HFFc6 (cell line): Measurements from ENCODE around the gene SAMD11. TPM values are rescaled to one million over a fixed set of nuclear protein-coding genes. Genes with fewer than 3 reads are reported as not detected.
"Not testable (repeated sequence)": the region's sequence is repeated elsewhere in the genome, so short reads cannot be mapped to it uniquely, and the experiment has no call there.

ENCODE experiments used
- DNase-seq: peaks from one replicate; pipeline ENCODE4 v3.0.0-alpha.2; 2018
- H3K27ac Mint-ChIP-seq: 2 replicates; pipeline ENCODE4 v1.8.0; 2020; ENCODE audit warnings: mild to moderate bottlenecking, mixed read lengths
- H3K27me3 Mint-ChIP-seq: 2 replicates; pipeline ENCODE4 v1.8.0; 2021; ENCODE audit warnings: mild to moderate bottlenecking, moderate library complexity, mixed read lengths; ENCODE audit not compliant: insufficient read depth
- H3K36me3 Mint-ChIP-seq: 2 replicates; pipeline ENCODE4 v1.8.0; 2021; ENCODE audit warnings: low read depth, mixed read lengths
- H3K4me1 Mint-ChIP-seq: 2 replicates; pipeline ENCODE4 v1.8.0; 2020; ENCODE audit warnings: low read depth, mixed read lengths
- H3K4me3 Mint-ChIP-seq: 2 replicates; pipeline ENCODE4 v1.8.0; 2020; ENCODE audit warnings: mild to moderate bottlenecking, moderate library complexity, mixed read lengths
- H3K9me3 Mint-ChIP-seq: 2 replicates; pipeline ENCODE4 v1.8.0; 2020; ENCODE audit warnings: mild to moderate bottlenecking, mixed read lengths
- long read RNA-seq: library from polyadenylated mRNA; unstranded; transcript quantifications from one replicate; pipeline ENCODE4 v2.0.0, GENCODE V29; 2019
- total RNA-seq, 6 experiments: library from RNA; stranded (reverse); fragmentation: NEBNext Ultra II Directional; extraction: Animal tissue kit (Norgen Biotek cat#: 25700); gene quantifications; 2 replicates in 1 of 6; 3 replicates in 5 of 6; pipeline ENCODE4 v1.2.3, GENCODE V29; 2021
- TF ChIP-seq, protein P1 (sequence below): fragments of 200-600 bp; sonication (generic); IDR thresholded peaks from 2 replicates; pipeline ENCODE4 v1.5.0; 2021; ENCODE audit warnings: antibody characterized with exemption, mild to moderate bottlenecking

The SAMD11 gene
- total RNA-seq = 10 to 100 TPM; 20.6 to 29.3 (median 27.5) TPM
- long read RNA-seq, partial matches to known transcripts = 2 of 4 reads
- long read RNA-seq, other reads (novel, unspliced or antisense) = 2 of 4 reads

GRCh38 chr1:923131-923990, at the start of gene SAMD11:
Gene SAMD11 (plus strand): TSS chr1:923923. CDS start chr1:924432, 509 bp downstream.
- no peaks in the 10 kb centered on the region for H3K27me3 Mint-ChIP-seq
- no peak within 1 kb of the TSS; the same call in 1 of the 2 replicates for H3K27ac Mint-ChIP-seq
- H3K36me3 Mint-ChIP-seq = peaks cover 4% of the 10 kb centered on the region; the same call in 1 of the 2 replicates
- H3K4me1 Mint-ChIP-seq = peaks cover 19% of the 10 kb centered on the region
- DNase-seq = peak; percentile 74
- H3K9me3 Mint-ChIP-seq = no peaks in the 10 kb centered on the region
- TF ChIP-seq, protein P1, sequence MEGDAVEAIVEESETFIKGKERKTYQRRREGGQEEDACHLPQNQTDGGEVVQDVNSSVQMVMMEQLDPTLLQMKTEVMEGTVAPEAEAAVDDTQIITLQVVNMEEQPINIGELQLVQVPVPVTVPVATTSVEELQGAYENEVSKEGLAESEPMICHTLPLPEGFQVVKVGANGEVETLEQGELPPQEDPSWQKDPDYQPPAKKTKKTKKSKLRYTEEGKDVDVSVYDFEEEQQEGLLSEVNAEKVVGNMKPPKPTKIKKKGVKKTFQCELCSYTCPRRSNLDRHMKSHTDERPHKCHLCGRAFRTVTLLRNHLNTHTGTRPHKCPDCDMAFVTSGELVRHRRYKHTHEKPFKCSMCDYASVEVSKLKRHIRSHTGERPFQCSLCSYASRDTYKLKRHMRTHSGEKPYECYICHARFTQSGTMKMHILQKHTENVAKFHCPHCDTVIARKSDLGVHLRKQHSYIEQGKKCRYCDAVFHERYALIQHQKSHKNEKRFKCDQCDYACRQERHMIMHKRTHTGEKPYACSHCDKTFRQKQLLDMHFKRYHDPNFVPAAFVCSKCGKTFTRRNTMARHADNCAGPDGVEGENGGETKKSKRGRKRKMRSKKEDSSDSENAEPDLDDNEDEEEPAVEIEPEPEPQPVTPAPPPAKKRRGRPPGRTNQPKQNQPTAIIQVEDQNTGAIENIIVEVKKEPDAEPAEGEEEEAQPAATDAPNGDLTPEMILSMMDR = 0 out of 2 replicates have a peak, but pooled peaks have one; percentile 19
- H3K4me3 Mint-ChIP-seq = peak within 1 kb of the TSS; percentile 86

DNA sequence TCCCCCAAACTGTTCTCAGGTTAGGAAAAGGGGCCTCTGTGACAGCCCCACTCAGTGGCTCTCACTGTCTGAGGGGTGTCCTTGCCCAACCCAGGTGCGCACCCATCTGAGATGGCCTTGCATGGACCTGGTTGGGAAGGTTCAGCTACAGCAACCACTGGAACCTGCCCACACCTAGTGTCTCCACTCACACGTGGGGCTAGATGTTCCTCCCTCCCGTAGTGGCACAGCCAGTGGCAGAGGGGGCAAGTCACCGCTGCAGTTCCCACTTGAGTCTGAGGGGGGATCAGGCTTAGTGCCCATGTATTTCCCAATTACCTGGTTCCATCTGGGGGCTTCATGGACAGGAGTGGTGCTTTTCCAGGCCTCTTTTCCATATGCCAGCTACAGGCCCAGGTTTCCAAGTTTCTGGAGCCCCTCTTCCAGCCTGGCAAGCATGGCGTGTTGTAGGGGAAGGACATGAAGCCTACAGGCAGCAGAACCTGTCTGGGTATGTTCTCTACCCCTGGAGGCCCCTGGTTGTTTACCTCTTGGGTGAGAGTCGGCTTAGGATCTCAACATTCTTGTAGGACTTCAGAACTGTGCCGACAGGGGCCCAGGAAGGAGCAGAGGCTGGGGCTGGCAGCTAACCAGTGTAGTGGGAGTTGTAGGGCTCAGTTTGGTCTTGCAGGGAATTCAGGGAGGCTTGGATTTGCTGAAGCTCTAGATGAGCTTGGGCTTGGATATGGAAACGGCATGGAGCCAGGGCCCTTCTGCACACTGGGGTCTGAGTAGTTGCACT, 47.1 kb upstream of the SAMD11 start:
- not testable (repeated sequence) for H3K4me1 Mint-ChIP-seq, DNase-seq, H3K27ac Mint-ChIP-seq, H3K36me3 Mint-ChIP-seq, H3K9me3 Mint-ChIP-seq, H3K4me3 Mint-ChIP-seq
- H3K27me3 Mint-ChIP-seq = peaks cover 22% of the 10 kb centered on the region

DNA sequence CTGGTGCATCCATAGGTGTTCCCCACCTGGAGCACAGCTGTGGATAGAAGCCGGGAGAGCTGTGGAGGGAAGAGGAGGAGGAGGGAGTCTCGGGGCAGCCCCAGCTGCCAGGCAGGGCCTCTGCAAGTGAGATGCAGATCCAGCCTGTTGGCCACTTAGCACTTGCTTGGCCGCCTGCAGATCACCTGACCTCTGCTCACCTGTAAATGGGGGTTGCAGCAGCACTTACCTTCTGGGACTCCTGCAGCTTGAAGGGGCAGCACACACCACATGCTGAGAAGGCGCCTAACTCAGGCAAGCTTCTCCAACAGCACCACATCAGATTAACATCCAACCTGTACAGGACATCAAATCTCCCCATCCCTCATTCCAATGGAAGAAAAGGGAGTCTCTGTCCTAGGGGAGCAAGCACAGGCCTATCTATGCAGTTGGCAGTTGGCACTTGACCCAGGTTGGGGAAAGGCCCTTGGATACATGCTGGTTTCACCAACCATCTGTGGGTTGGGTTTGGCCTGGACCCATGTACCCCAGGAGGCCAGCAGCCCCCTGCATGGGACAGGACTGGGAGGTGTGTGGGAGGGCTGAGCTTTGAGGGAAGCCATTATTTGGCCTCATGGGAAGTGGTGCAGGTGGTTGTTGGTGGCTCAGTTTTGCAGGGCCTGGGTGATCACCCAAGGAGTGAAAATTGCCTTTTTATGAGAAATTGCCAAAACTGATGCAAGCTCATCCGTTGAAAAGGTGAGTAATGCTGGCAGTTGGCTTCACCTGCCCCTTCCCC, 46.3 kb upstream of the SAMD11 start:
- not testable (repeated sequence) for H3K4me3 Mint-ChIP-seq, DNase-seq, H3K4me1 Mint-ChIP-seq, H3K9me3 Mint-ChIP-seq, H3K27ac Mint-ChIP-seq, H3K36me3 Mint-ChIP-seq
- peaks cover 25% of the 10 kb centered on the region for H3K27me3 Mint-ChIP-seq

DNA sequence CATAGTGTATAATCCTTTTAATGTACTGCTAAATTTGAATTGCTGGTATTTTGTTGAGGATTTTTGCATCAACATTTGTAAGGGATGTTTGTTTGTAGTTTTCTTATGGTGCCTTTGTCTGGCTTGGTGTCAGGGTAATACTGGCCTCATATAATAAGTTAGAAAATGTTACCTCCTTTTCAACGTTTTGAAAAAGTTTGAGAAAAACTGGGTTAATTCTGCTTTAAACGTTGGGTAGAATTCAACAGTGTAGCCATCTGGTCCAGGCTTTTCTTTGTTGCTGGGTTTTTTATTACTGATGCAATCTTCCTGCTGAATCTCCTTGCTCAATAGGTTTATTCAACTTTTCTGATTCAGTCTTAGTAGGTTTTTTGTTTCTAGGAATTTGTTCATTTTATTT, 43.2 kb upstream of the SAMD11 start:
- not testable (repeated sequence) for H3K4me3 Mint-ChIP-seq, H3K36me3 Mint-ChIP-seq, H3K9me3 Mint-ChIP-seq, DNase-seq, H3K4me1 Mint-ChIP-seq, H3K27ac Mint-ChIP-seq
- peaks cover 39% of the 10 kb centered on the region for H3K27me3 Mint-ChIP-seq

GRCh38 chr1:880915-881314, 42.8 kb upstream of the SAMD11 start:
- not testable (repeated sequence) for H3K27ac Mint-ChIP-seq, H3K4me3 Mint-ChIP-seq, DNase-seq, H3K9me3 Mint-ChIP-seq, H3K36me3 Mint-ChIP-seq, H3K4me1 Mint-ChIP-seq
- H3K27me3 Mint-ChIP-seq = peaks cover 42% of the 10 kb centered on the region

DNA sequence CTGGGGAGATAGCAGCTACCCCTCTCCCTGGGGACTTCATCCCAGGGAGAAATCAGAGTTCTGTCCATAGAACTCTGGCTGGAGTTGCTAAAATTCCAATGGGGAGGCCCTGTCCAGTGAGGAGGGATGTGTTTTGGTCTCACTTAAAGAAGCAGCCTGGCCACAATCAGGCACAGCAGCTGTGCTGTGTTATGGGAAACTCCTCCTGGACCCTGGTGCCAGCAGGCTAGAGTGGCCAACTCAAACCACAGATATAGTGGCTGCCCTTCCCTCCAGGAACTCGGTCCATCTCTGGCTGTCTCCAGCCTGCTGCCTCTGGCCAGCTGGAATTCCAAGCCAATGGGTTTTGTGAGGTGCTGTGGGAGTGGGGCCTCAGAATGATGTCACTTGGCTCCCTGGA, 37.4 kb upstream of the SAMD11 start:
- Mint-ChIP-seq H3K4me1 (peaks cover 8% of the 10 kb centered on the region; the same call in 1 of the 2 replicates), H3K27me3 (peaks cover 65% of the 10 kb centered on the region), H3K4me3 (no peak overlapping the region), H3K9me3 (no peaks in the 10 kb centered on the region), H3K36me3 (no peaks in the 10 kb centered on the region), H3K27ac (no peak overlapping the region)
- no peak for DNase-seq
- TF ChIP-seq, protein P1 = no peak

- no peak overlapping the region for H3K4me3 Mint-ChIP-seq
- peaks cover 8% of the 10 kb centered on the region; the same call in 1 of the 2 replicates for H3K4me1 Mint-ChIP-seq
- no peaks in the 10 kb centered on the region for H3K36me3 Mint-ChIP-seq
- no peaks in the 10 kb centered on the region for H3K9me3 Mint-ChIP-seq
- TF ChIP-seq, protein P1 = no peak
- no peak for DNase-seq
- peaks cover 65% of the 10 kb centered on the region for H3K27me3 Mint-ChIP-seq
- no peak overlapping the region for H3K27ac Mint-ChIP-seq
Observed at GRCh38 chr1:886760-887159, 37.0 kb upstream of the SAMD11 start.
